Peyer's patch (tissue), 4 donors: Measurements from ENCODE around the gene STK24. TPM values are rescaled to one million over a fixed set of nuclear protein-coding genes. Genes with fewer than 3 reads are reported as not detected.

ENCODE experiments used
- DNase-seq, 3 donors: peaks; one replicate each; pipeline ENCODE4 v3.0.0-alpha.2; 2017 to 2019
- H3K27ac ChIP-seq, 4 donors: fragments of 200-600 bp; sonication (generic); one replicate each; pipeline ENCODE4 v1.5.1; 2016 to 2019
- H3K27me3 ChIP-seq, 2 donors: fragments of 200-600 bp; sonication (generic); one replicate each; pipeline ENCODE4 v1.5.1; 2019
- H3K36me3 ChIP-seq, 3 donors: fragments of 200-600 bp; sonication (generic); one replicate each; pipeline ENCODE4 v1.5.1; 2016 to 2019
- H3K4me1 ChIP-seq, 4 donors: fragments of 200-600 bp; sonication (generic); one replicate each; pipeline ENCODE4 v1.5.1; 2016 to 2019
- H3K4me3 ChIP-seq, 4 donors: fragments of 200-600 bp; sonication (generic); 1 replicate in 3 of 4; 2 replicates in 1 of 4; pipeline ENCODE4 v1.5.1; 2016 to 2019; ENCODE audit warnings: mild to moderate bottlenecking in 1 of 4
- H3K9me3 ChIP-seq, 4 donors: fragments of 200-600 bp; sonication (generic); one replicate each; pipeline ENCODE4 v1.5.1; 2016 to 2019; ENCODE audit warnings: mild to moderate bottlenecking in 1 of 4
- POLR2A ChIP-seq, 2 donors: fragments of 450-650 bp; IDR thresholded peaks; one replicate each; pipeline ENCODE4 v1.5.1; 2017; ENCODE audit warnings: antibody characterized with exemption in 2 of 2, mild to moderate bottlenecking in 2 of 2, moderate library complexity in 2 of 2
- total RNA-seq, 4 donors: library from RNA; depleted of rRNA; stranded (reverse); fragments of >200 nt; gene quantifications; one replicate each; pipeline ENCODE4 v1.1.0, GENCODE V29; 2016
- TF ChIP-seq, protein P1 (sequence below), 6 experiments: fragments of 450-650 bp in 4 of 6; fragments of 200-600 bp in 2 of 6; sonication (generic) in 1 of 6; IDR thresholded peaks; one replicate each; pipeline ENCODE4 v1.5.1; 2017 to 2019; ENCODE audit warnings: antibody characterized with exemption in 6 of 6, mild to moderate bottlenecking in 3 of 6, moderate library complexity in 1 of 6

STK24 gene
- total RNA-seq, 4 donors from 2014 or later, result 84.2 to 137 (median 119) TPM

DNA sequence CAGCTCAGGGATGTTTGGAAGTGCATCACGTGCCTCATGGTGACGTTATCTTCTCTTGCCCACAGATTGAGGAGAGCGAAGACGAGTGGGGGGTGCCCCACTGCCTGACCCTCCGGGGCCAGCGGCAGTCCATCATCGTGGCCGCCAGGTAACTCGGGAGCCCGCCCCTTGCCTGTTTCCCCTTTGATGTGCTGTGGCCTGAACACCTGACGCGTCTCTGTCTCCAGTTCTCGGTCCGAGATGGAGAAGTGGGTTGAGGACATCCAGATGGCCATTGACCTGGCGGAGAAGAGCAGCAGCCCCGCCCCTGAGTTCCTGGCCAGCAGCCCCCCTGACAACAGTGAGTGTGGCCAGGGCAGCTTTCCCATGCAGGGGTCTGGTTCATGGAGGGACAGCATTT, 137.0 kb downstream of the STK24 start:
- H3K36me3 ChIP-seq, result peaks cover 0 to 11% (median 0%) of the 10 kb centered on the region in 3 donors
- no peak for DNase-seq
- H3K4me3 ChIP-seq, result no peak overlapping the region
- H3K4me1 ChIP-seq, result no peaks in the 10 kb centered on the region
- TF ChIP-seq, protein P1, sequence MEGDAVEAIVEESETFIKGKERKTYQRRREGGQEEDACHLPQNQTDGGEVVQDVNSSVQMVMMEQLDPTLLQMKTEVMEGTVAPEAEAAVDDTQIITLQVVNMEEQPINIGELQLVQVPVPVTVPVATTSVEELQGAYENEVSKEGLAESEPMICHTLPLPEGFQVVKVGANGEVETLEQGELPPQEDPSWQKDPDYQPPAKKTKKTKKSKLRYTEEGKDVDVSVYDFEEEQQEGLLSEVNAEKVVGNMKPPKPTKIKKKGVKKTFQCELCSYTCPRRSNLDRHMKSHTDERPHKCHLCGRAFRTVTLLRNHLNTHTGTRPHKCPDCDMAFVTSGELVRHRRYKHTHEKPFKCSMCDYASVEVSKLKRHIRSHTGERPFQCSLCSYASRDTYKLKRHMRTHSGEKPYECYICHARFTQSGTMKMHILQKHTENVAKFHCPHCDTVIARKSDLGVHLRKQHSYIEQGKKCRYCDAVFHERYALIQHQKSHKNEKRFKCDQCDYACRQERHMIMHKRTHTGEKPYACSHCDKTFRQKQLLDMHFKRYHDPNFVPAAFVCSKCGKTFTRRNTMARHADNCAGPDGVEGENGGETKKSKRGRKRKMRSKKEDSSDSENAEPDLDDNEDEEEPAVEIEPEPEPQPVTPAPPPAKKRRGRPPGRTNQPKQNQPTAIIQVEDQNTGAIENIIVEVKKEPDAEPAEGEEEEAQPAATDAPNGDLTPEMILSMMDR (IDR thresholded peaks at IDR 0.05), result no peak
- H3K27me3 ChIP-seq, result no peaks in the 10 kb centered on the region
- no peaks in the 10 kb centered on the region for H3K9me3 ChIP-seq
- H3K27ac ChIP-seq, result no peak overlapping the region

GRCh38 chr13:98439126-98439828, 137.6 kb downstream of the STK24 start:
- Histone ChIP-seq H3K36me3 (peaks cover 0 to 11% (median 0%) of the 10 kb centered on the region in 3 donors), H3K4me1 (no peaks in the 10 kb centered on the region), H3K4me3 (no peak overlapping the region), H3K9me3 (no peaks in the 10 kb centered on the region), H3K27ac (no peak overlapping the region), H3K27me3 (no peaks in the 10 kb centered on the region)
- no peak for DNase-seq
- TF ChIP-seq, protein P1 (IDR thresholded peaks at IDR 0.05), result no peak
- no peak for TF ChIP-seq POLR2A (IDR thresholded peaks at IDR 0.05)

- Histone ChIP-seq H3K27ac (no peak overlapping the region), H3K27me3 (no peaks in the 10 kb centered on the region), H3K9me3 (no peaks in the 10 kb centered on the region), H3K4me1 (no peaks in the 10 kb centered on the region), H3K4me3 (no peak overlapping the region), H3K36me3 (peaks cover 0 to 11% (median 0%) of the 10 kb centered on the region in 3 donors)
- TF ChIP-seq, protein P1 (IDR thresholded peaks at IDR 0.05), result no peak
- no peak for TF ChIP-seq POLR2A (IDR thresholded peaks at IDR 0.05)
- no peak for DNase-seq
Observed at GRCh38 chr13:98438246-98439125, 138.4 kb downstream of the STK24 start.

DNA sequence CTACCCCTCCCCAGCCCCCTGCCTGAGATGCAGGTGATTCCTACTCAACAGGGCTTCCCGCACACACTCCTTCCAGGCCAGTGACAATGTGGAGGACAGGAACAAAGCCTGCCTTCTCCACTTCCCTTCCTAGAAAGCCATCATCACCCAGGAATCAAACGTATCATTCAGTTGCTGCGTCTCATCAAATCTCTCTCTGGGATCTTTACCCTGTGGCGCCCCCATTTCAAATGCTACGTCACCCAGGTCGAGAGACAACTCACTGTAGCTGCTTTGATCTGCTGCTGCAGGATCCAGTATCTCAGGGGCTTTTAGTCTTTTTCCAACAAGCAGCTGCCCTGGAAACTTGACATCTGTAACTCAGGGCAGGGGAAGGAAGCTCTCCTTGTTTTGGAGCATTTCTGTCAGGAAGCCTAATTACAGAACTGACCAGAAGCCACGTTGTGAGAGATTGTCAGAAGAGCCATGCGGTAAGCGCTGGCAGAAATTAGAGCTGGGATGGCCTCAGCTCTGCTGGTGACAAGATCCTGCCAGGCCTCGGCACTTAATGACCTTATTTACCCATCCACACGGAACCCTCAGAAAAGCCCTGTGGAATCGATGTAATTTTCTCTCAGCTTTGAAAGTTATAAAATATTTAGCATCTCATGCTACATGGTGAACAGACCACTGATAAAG, 140.5 kb downstream of the STK24 start:
- H3K4me3 ChIP-seq, result no peak overlapping the region
- H3K36me3 ChIP-seq, result peaks cover 0 to 11% (median 0%) of the 10 kb centered on the region in 3 donors
- no peaks in the 10 kb centered on the region for H3K27me3 ChIP-seq
- TF ChIP-seq POLR2A (IDR thresholded peaks at IDR 0.05), result no peak
- TF ChIP-seq, protein P1 (IDR thresholded peaks at IDR 0.05), result no peak
- H3K27ac ChIP-seq, result no peak overlapping the region
- no peaks in the 10 kb centered on the region for H3K4me1 ChIP-seq
- H3K9me3 ChIP-seq, result no peaks in the 10 kb centered on the region
- no peak for DNase-seq

GRCh38 chr13:98435376-98435775, 141.5 kb downstream of the STK24 start:
- TF ChIP-seq, protein P1 (IDR thresholded peaks at IDR 0.05), result no peak
- TF ChIP-seq POLR2A (IDR thresholded peaks at IDR 0.05), result no peak
- Histone ChIP-seq H3K4me1 (peaks cover 0 to 3% (median 0%) of the 10 kb centered on the region in 4 donors), H3K27me3 (no peaks in the 10 kb centered on the region), H3K27ac (no peak overlapping the region), H3K9me3 (no peaks in the 10 kb centered on the region), H3K36me3 (peaks cover 0 to 2% (median 0%) of the 10 kb centered on the region in 3 donors), H3K4me3 (no peak overlapping the region)
- DNase-seq, result no peak
